H1 (cell line): Measurements from ENCODE around the gene RANBP2.
"Not testable (repeated sequence)": the region's sequence is repeated elsewhere in the genome, so short reads cannot be mapped to it uniquely, and the experiment has no call there.

ENCODE experiments used
- CEBPB ChIP-seq: IDR thresholded peaks from 2 replicates; pipeline ENCODE4 v1.6.1; 2012; ENCODE audit warnings: low read depth, low read length
- MAFK ChIP-seq: IDR thresholded peaks from 2 replicates; pipeline ENCODE4 v1.6.1; 2012; ENCODE audit warnings: low read depth, mild to moderate bottlenecking, improper control_type of control experiment, low read length
- MAX ChIP-seq: IDR thresholded peaks from 2 replicates; pipeline ENCODE4 v1.6.1; 2012; ENCODE audit warnings: inconsistent platforms
- POLR2A ChIP-seq, 2 experiments: IDR thresholded peaks; 1 replicate in 1 of 2; 2 replicates in 1 of 2; pipeline ENCODE4 v1.6.1; 2011; ENCODE audit warnings: low read depth in 2 of 2, low read length in 2 of 2, mild to moderate bottlenecking in 2 of 2; ENCODE audit errors: control extremely low read depth in 1 of 2
- RNF2 ChIP-seq: fragments of 200-900, 300-1000 bp; sonication (generic); IDR thresholded peaks from 2 replicates; pipeline ENCODE4 v1.7.1; 2016; ENCODE audit warnings: borderline replicate concordance, low read depth, mild to moderate bottlenecking, antibody characterized with exemption, low read length; ENCODE audit not compliant: poor library complexity, severe bottlenecking; ENCODE audit errors: missing control alignments
- SRF ChIP-seq: IDR thresholded peaks from 2 replicates; pipeline ENCODE4 v1.6.1; 2011; ENCODE audit warnings: mild to moderate bottlenecking, low read depth, low read length, moderate library complexity
- TAF7 ChIP-seq: optimal IDR thresholded peaks from 2 replicates; pipeline ENCODE3; 2011; ENCODE audit warnings: low read depth, mild to moderate bottlenecking, inconsistent platforms, low read length, moderate library complexity, borderline replicate concordance
- TF ChIP-seq, protein P1 (sequence below), 3 experiments: IDR thresholded peaks; 1 replicate in 2 of 3; 2 replicates in 1 of 3; pipeline versions ENCODE4 v1.5.1 to v1.6.1; 2011; ENCODE audit warnings: low read length in 3 of 3, mild to moderate bottlenecking in 3 of 3, inconsistent platforms in 2 of 3, low read depth in 1 of 3, moderate library complexity in 1 of 3; ENCODE audit not compliant: insufficient read depth in 1 of 3; ENCODE audit errors: control extremely low read depth in 1 of 3

DNA sequence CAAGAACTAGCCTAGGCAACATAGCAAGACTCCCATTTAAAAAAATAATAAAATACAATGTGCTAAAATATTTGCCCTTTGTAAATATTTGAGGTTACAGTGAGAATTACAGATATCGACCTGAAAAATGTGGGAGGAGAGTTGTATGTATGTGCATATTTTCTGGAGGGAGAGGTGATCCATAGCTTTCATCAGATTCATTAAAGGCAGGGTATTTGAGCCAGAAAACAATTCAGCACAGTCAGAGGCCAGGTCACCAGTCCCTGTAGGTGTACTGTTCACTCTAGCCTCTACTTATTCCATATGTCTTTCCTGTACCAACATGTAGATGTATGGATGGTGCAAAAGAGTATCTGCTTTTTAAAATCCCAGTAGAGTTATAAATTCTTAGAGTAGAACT, 49.0 kb upstream of the RANBP2 start:
- not testable (repeated sequence) for TF ChIP-seq MAFK; CEBPB; RNF2; SRF; MAX; TAF7; POLR2A (IDR thresholded peaks at IDR 0.05; ENCODE audit: control extremely low read depth in 1 of 2, low read depth in 2 of 2, low read length in 2 of 2)
- TF ChIP-seq, protein P1, sequence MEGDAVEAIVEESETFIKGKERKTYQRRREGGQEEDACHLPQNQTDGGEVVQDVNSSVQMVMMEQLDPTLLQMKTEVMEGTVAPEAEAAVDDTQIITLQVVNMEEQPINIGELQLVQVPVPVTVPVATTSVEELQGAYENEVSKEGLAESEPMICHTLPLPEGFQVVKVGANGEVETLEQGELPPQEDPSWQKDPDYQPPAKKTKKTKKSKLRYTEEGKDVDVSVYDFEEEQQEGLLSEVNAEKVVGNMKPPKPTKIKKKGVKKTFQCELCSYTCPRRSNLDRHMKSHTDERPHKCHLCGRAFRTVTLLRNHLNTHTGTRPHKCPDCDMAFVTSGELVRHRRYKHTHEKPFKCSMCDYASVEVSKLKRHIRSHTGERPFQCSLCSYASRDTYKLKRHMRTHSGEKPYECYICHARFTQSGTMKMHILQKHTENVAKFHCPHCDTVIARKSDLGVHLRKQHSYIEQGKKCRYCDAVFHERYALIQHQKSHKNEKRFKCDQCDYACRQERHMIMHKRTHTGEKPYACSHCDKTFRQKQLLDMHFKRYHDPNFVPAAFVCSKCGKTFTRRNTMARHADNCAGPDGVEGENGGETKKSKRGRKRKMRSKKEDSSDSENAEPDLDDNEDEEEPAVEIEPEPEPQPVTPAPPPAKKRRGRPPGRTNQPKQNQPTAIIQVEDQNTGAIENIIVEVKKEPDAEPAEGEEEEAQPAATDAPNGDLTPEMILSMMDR (IDR thresholded peaks at IDR 0.05; ENCODE audit: control extremely low read depth in 1 of 3, insufficient read depth in 1 of 3, low read depth in 1 of 3, low read length in 3 of 3): not testable (repeated sequence)
